CD4-positive, alpha-beta T cell treated with Interleukin-12 subunit alpha and Interleukin-12 subunit beta, for 1 hour (primary cell): ENCODE results near the gene RNF11.
A peak's percentile ranks its signal among the peaks of the same experiment; 100 is the strongest.
"Not testable (repeated sequence)": the region's sequence is repeated elsewhere in the genome, so short reads cannot be mapped to it uniquely, and the experiment has no call there.

ENCODE experiments used
- DNase-seq: peaks from one replicate; pipeline ENCODE4 v3.0.0-alpha.2; 2020

The RNF11 gene

GRCh38 chr1:51230501-51231078, 5.5 kb upstream of the RNF11 start:
- DNase-seq = no peak

GRCh38 chr1:51231120-51231519, 5.0 kb upstream of the RNF11 start:
- no peak for DNase-seq

- DNase-seq = no peak
Observed at GRCh38 chr1:51231896-51232295, 4.2 kb upstream of the RNF11 start.

GRCh38 chr1:51234236-51234635, 1.8 kb upstream of the RNF11 start:
- not testable (repeated sequence) for DNase-seq

GRCh38 chr1:51234721-51235425, 1.2 kb upstream of the RNF11 start:
- peak; percentile 36 for DNase-seq

GRCh38 chr1:51236531-51237350, 668 bp downstream of the RNF11 start:
- peak; percentile 49 for DNase-seq

- DNase-seq = no peak
Observed at GRCh38 chr1:51237351-51238033, 1.4 kb downstream of the RNF11 start.

- no peak for DNase-seq
Observed at GRCh38 chr1:51238034-51238403, 1.9 kb downstream of the RNF11 start.

GRCh38 chr1:51240084-51240483, 4.0 kb downstream of the RNF11 start:
- no peak for DNase-seq

GRCh38 chr1:51241119-51241518, 5.0 kb downstream of the RNF11 start:
- no peak for DNase-seq

GRCh38 chr1:51242546-51242945, 6.5 kb downstream of the RNF11 start:
- DNase-seq = no peak

- no peak for DNase-seq
Observed at GRCh38 chr1:51247022-51247421, 10.9 kb downstream of the RNF11 start.

GRCh38 chr1:51247499-51247898, 11.4 kb downstream of the RNF11 start:
- DNase-seq = no peak

GRCh38 chr1:51249445-51249844, 13.4 kb downstream of the RNF11 start:
- DNase-seq = no peak

- DNase-seq = not testable (repeated sequence)
Observed at GRCh38 chr1:51250729-51251128, 14.7 kb downstream of the RNF11 start.

- DNase-seq = not testable (repeated sequence)
Observed at GRCh38 chr1:51251165-51251564, 15.1 kb downstream of the RNF11 start.

- DNase-seq = no peak
Observed at GRCh38 chr1:51252366-51252765, 16.3 kb downstream of the RNF11 start.

GRCh38 chr1:51253691-51254090, 17.6 kb downstream of the RNF11 start:
- DNase-seq = no peak

GRCh38 chr1:51255331-51255730, 19.3 kb downstream of the RNF11 start:
- DNase-seq = no peak

GRCh38 chr1:51263147-51263877, 27.2 kb downstream of the RNF11 start:
- DNase-seq = no peak

GRCh38 chr1:51264451-51264850, 28.4 kb downstream of the RNF11 start:
- DNase-seq = no peak

- no peak for DNase-seq
Observed at GRCh38 chr1:51265618-51266017, 29.5 kb downstream of the RNF11 start.

- no peak for DNase-seq
Observed at GRCh38 chr1:51266181-51266580, 30.1 kb downstream of the RNF11 start.
